ENCODE data around the gene ROS1. TPM values are rescaled to one million over a fixed set of nuclear protein-coding genes. Genes with fewer than 3 reads are reported as not detected.

The ROS1 gene
- total and polyA plus RNA-seq, 2 donors (not counting 1 experiment from before 2014, with no cell fraction given): under 0.01 to 0.01 TPM

DNA sequence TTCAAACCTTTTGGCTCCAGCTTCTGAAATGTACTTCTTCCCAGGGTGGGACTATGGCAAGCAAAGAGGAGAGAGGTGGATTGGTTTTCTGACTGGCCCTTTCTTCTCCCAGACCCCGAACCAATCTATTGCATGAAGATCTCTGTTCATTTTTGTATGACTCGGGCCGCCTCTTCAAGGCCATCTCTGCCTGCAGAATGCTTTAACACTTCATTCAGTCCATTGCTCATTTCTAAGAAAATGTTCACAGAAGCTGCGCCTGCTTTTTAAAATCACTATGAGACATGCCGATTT is 158.7 kb downstream of the ROS1 start:
- TF ChIP-seq EZH2 (IDR thresholded peaks at IDR 0.05; ENCODE audit: low read length, missing control alignments): no peak
- TF ChIP-seq, protein P1, sequence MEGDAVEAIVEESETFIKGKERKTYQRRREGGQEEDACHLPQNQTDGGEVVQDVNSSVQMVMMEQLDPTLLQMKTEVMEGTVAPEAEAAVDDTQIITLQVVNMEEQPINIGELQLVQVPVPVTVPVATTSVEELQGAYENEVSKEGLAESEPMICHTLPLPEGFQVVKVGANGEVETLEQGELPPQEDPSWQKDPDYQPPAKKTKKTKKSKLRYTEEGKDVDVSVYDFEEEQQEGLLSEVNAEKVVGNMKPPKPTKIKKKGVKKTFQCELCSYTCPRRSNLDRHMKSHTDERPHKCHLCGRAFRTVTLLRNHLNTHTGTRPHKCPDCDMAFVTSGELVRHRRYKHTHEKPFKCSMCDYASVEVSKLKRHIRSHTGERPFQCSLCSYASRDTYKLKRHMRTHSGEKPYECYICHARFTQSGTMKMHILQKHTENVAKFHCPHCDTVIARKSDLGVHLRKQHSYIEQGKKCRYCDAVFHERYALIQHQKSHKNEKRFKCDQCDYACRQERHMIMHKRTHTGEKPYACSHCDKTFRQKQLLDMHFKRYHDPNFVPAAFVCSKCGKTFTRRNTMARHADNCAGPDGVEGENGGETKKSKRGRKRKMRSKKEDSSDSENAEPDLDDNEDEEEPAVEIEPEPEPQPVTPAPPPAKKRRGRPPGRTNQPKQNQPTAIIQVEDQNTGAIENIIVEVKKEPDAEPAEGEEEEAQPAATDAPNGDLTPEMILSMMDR (conservative IDR thresholded peaks at IDR 0.05 in 1 of 2, IDR thresholded peaks at IDR 0.05 in 1 of 2; ENCODE audit: low read depth in 1 of 2, low read length in 2 of 2): no peak
- H3K79me2 ChIP-seq (ENCODE audit: control insufficient read depth, insufficient read depth, low read length): no peaks in the 10 kb centered on the region
- no peak overlapping the region for H3K27ac ChIP-seq (ENCODE audit: insufficient read depth, low read length)
- H3K36me3 ChIP-seq (ENCODE audit: control insufficient read depth, insufficient read depth, low read length): no peaks in the 10 kb centered on the region
- peaks cover 3% of the 10 kb centered on the region for H3K4me1 ChIP-seq (ENCODE audit: control insufficient read depth, extremely low read depth, insufficient read depth, low read length)
- H3K9ac ChIP-seq (ENCODE audit: insufficient read depth, low read length): no peak overlapping the region
- H4K20me1 ChIP-seq (ENCODE audit: control insufficient read depth, extremely low read depth, insufficient read depth, low read length): no peaks in the 10 kb centered on the region
- no peak overlapping the region for H3K4me2 ChIP-seq (ENCODE audit: extremely low read depth, insufficient read depth, low read length)
- peaks cover 74% of the 10 kb centered on the region for H3K27me3 ChIP-seq (ENCODE audit: control insufficient read depth, insufficient read depth, low read length)
- H2AFZ ChIP-seq (ENCODE audit: low read length): no peak overlapping the region
- no peaks in the 10 kb centered on the region for H3K9me3 ChIP-seq (ENCODE audit: control insufficient read depth, insufficient read depth, low read depth, low read length)
- no peak for DNase-seq (ENCODE audit: low read depth in 2 of 2)
- no peak overlapping the region for H3K4me3 ChIP-seq (replicated peaks in 1 of 4; ENCODE audit: control extremely low read depth in 1 of 4, insufficient read depth in 1 of 4, low read depth in 3 of 4, low read length in 4 of 4)

DNA sequence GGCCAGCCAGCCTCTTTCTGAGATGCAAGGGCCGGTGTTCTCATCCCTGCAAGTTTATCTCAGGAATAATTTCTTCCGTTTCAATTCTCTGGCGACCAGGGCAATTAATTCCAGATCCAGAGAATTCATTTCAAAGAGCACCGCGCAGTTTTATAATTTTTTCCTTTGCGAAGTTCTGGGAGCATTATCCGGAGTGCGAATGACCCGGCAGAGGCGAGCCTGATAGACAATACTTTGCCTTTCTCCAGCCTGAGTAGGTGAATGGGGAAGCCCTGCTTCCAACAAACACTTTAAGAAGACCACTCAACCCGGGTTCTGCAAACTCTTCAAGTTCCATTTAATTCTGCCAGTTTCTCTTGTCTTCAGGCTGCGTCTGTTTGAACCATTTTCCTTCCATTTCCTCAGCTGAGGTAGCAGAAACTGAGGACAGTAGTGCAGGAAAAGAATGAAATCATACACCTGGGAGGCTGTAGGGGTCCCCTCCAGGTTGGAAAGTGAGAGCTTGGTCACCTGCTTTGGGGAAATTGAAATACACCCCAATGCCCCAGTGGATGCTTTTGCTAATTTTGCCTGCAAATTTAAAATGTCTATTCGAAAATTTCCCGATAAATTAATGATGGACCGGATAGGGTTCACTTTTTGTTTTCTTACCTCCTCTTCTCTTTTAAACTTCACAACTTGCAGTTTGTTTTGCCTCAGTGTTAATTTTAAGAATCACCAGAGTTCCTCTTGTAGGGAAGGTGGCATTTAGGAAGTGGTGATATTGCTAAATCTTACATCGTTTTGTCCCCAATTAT is 159.3 kb downstream of the ROS1 start:
- Histone ChIP-seq H3K9ac (ENCODE audit: insufficient read depth, low read length) (no peak overlapping the region), H3K36me3 (ENCODE audit: control insufficient read depth, insufficient read depth, low read length) (no peaks in the 10 kb centered on the region), H3K4me3 (replicated peaks in 1 of 4; ENCODE audit: control extremely low read depth in 1 of 4, insufficient read depth in 1 of 4, low read depth in 3 of 4, low read length in 4 of 4) (peak overlapping the region in 1 of 4 experiments; percentile 52), H3K27me3 (ENCODE audit: control insufficient read depth, insufficient read depth, low read length) (peaks cover 73% of the 10 kb centered on the region), H3K4me1 (ENCODE audit: control insufficient read depth, extremely low read depth, insufficient read depth, low read length) (peaks cover 3% of the 10 kb centered on the region), H2AFZ (ENCODE audit: low read length) (no peak overlapping the region), H3K9me3 (ENCODE audit: control insufficient read depth, insufficient read depth, low read depth, low read length) (no peaks in the 10 kb centered on the region), H4K20me1 (ENCODE audit: control insufficient read depth, extremely low read depth, insufficient read depth, low read length) (no peaks in the 10 kb centered on the region), H3K79me2 (ENCODE audit: control insufficient read depth, insufficient read depth, low read length) (no peaks in the 10 kb centered on the region), H3K4me2 (ENCODE audit: extremely low read depth, insufficient read depth, low read length) (no peak overlapping the region), H3K27ac (ENCODE audit: insufficient read depth, low read length) (no peak overlapping the region)
- TF ChIP-seq, protein P1 (conservative IDR thresholded peaks at IDR 0.05 in 1 of 2, IDR thresholded peaks at IDR 0.05 in 1 of 2; ENCODE audit: low read depth in 1 of 2, low read length in 2 of 2): no peak
- peak; percentile 22 for TF ChIP-seq EZH2 (IDR thresholded peaks at IDR 0.05; ENCODE audit: low read length, missing control alignments)
- DNase-seq (ENCODE audit: low read depth in 2 of 2): no peak

DNA sequence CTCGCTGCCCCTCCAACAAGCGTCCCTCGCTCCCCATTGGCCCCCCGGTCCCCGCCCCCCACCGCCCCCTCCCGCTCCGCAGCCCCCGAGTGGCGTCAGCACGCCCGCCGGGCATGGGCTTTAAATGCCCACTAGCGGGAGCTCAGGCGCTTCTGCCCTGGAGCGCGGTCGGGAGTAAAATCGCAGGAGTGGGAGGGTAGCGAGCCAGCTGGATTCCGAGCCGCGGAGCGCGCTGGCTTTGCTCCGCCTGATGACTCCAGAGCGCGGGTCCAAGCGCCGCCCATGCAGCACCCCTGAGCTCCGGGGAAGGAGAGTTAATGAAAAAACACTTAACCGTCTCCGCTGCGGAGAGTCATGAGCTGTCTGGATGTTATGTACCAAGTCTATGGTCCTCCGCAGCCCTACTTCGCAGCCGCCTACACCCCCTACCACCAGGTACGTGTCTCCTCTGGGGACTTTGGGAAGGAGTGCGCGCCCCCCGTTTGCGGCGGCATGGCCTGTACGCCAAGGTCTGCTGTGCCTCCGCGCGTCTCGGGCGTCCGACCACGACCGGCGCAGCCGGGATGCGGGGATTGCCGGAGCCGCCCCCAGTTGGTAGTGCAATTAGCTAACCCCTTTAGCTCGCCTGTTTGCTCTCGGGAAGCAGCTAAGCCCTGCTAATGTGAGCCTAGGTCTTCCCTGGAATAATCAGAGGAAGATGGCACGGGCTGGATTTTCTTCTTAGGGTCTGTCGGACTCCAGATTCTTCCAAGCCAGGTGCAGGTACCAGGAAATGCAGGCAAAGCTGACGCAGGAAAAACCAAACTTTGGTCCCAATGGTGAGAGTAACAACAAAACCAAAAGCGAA is 160.1 kb downstream of the ROS1 start, which contains the start of gene VGLL2:
VGLL2 (plus strand) TSS at position 149 of the 847 bp plus-strand sequence; CDS start at position 355, 206 bp downstream.
- Histone ChIP-seq H3K9me3 (ENCODE audit: control insufficient read depth, insufficient read depth, low read depth, low read length) (no peaks in the 10 kb centered on the region), H3K27ac (ENCODE audit: insufficient read depth, low read length) (no peak within 1 kb of the TSS), H3K79me2 (ENCODE audit: control insufficient read depth, insufficient read depth, low read length) (no peaks in the 10 kb centered on the region), H3K4me3 (replicated peaks in 1 of 4; ENCODE audit: control extremely low read depth in 1 of 4, insufficient read depth in 1 of 4, low read depth in 3 of 4, low read length in 4 of 4) (peak within 1 kb of the TSS; percentile 20 to 55 (median 38)), H4K20me1 (ENCODE audit: control insufficient read depth, extremely low read depth, insufficient read depth, low read length) (no peaks in the 10 kb centered on the region), H3K4me2 (ENCODE audit: extremely low read depth, insufficient read depth, low read length) (peak within 1 kb of the TSS; percentile 79), H2AFZ (ENCODE audit: low read length) (no peak within 1 kb of the TSS), H3K4me1 (ENCODE audit: control insufficient read depth, extremely low read depth, insufficient read depth, low read length) (peaks cover 3% of the 10 kb centered on the region), H3K9ac (ENCODE audit: insufficient read depth, low read length) (no peak within 1 kb of the TSS), H3K36me3 (ENCODE audit: control insufficient read depth, insufficient read depth, low read length) (no peaks in the 10 kb centered on the region), H3K27me3 (ENCODE audit: control insufficient read depth, insufficient read depth, low read length) (peaks cover 73% of the 10 kb centered on the region)
- DNase-seq (ENCODE audit: low read depth in 2 of 2): peak; percentile 31 to 49
- TF ChIP-seq, protein P1 (conservative IDR thresholded peaks at IDR 0.05 in 1 of 2, IDR thresholded peaks at IDR 0.05 in 1 of 2; ENCODE audit: low read depth in 1 of 2, low read length in 2 of 2): no peak
- peak; percentile 64 for TF ChIP-seq EZH2 (IDR thresholded peaks at IDR 0.05; ENCODE audit: low read length, missing control alignments)
